Vagina (tissue), 2 donors: Measurements from ENCODE around the gene FAM177B.

ENCODE experiments used
- POLR2A ChIP-seq, 2 donors: fragments of 450-650 bp; IDR thresholded peaks; one replicate each; pipeline ENCODE4 v1.6.1; 2017; ENCODE audit warnings: antibody characterized with exemption in 2 of 2, mild to moderate bottlenecking in 2 of 2, moderate library complexity in 2 of 2
- POLR2AphosphoS5 ChIP-seq, 2 donors: sonication (generic); formaldehyde crosslinking; IDR thresholded peaks; one replicate each; pipeline ENCODE4 v1.9.0; 2017; ENCODE audit warnings: antibody characterized with exemption in 2 of 2, mild to moderate bottlenecking in 2 of 2, low read depth in 1 of 2; ENCODE audit not compliant: insufficient read depth in 1 of 2
- TF ChIP-seq, protein P1 (sequence below), 3 experiments: fragments of 450-650 bp in 2 of 3; fragments of 200-600 bp in 1 of 3; sonication (generic) in 1 of 3; IDR thresholded peaks; one replicate each; pipeline ENCODE4 v1.5.1; 2017 to 2019; ENCODE audit warnings: antibody characterized with exemption in 3 of 3, mild to moderate bottlenecking in 2 of 3, moderate library complexity in 2 of 3

DNA sequence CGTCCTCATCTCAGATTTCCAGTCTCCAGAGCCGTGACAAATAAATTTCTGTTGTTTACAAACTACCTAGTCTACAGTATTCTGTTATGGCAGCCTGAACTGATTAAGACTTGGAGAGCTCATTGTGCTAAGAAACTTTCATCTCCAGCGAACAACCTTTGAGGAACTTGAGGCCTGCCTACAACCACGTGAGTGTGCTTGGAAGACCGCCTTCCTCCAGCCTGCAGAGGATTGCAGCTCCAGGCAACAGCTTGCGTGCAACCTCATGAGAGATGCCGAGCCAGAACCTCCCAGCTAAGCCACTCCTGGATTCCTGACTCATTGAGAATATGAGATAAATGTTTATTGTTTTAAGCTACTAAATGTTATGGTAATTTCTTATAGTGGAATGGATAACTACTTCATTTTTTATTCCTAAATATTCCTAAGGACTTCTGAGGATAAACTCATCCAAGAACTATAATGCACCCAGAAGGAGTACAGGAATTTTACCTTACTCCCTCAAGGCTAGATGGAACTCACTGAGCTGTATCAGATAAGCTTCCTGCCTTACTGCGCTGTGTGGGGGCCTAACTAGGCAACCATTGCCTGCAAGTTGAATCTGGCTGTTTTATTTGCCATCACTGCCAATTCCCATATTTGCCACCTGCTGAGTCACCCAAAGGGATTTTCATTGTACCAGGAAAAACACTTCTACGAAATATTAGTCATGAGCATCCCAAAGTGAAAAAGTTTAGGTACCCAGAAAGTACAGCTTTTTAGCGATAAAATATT is 17.6 kb downstream of the FAM177B start:
- TF ChIP-seq, protein P1, sequence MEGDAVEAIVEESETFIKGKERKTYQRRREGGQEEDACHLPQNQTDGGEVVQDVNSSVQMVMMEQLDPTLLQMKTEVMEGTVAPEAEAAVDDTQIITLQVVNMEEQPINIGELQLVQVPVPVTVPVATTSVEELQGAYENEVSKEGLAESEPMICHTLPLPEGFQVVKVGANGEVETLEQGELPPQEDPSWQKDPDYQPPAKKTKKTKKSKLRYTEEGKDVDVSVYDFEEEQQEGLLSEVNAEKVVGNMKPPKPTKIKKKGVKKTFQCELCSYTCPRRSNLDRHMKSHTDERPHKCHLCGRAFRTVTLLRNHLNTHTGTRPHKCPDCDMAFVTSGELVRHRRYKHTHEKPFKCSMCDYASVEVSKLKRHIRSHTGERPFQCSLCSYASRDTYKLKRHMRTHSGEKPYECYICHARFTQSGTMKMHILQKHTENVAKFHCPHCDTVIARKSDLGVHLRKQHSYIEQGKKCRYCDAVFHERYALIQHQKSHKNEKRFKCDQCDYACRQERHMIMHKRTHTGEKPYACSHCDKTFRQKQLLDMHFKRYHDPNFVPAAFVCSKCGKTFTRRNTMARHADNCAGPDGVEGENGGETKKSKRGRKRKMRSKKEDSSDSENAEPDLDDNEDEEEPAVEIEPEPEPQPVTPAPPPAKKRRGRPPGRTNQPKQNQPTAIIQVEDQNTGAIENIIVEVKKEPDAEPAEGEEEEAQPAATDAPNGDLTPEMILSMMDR (IDR thresholded peaks at IDR 0.05), result no peak
- TF ChIP-seq POLR2A (IDR thresholded peaks at IDR 0.05) (no peak), POLR2AphosphoS5 (IDR thresholded peaks at IDR 0.05; ENCODE audit: insufficient read depth in 1 of 2, low read depth in 1 of 2) (peak in 1 of 2 donors; percentile 4)
